ENCODE data around the gene LELP1.

The LELP1 gene

GRCh38 chr1:153178922-153179321, 24.3 kb upstream of the LELP1 start:
- TF ChIP-seq ZBTB7A (IDR thresholded peaks at IDR 0.05; ENCODE audit: low read depth): no peak
- no peak for TF ChIP-seq USF1 (IDR thresholded peaks at IDR 0.05)
- TF ChIP-seq TCF12 (IDR thresholded peaks at IDR 0.05; ENCODE audit: low read depth): no peak
- no peak for TF ChIP-seq TEAD4 (IDR thresholded peaks at IDR 0.05)
- no peak for TF ChIP-seq RAD21 (IDR thresholded peaks at IDR 0.05; ENCODE audit: low read depth)
- TF ChIP-seq CREB1 (IDR thresholded peaks at IDR 0.05; ENCODE audit: low read depth): no peak
- no peak for TF ChIP-seq FOXM1 (IDR thresholded peaks at IDR 0.05; ENCODE audit: borderline replicate concordance, low read depth)
- no peak for TF ChIP-seq REST (IDR thresholded peaks at IDR 0.05; ENCODE audit: low read depth)
- no peak for TF ChIP-seq NFIC (IDR thresholded peaks at IDR 0.05)
- no peak for TF ChIP-seq CEBPB (IDR thresholded peaks at IDR 0.05)
- no peak for TF ChIP-seq EGR1 (IDR thresholded peaks at IDR 0.05)
- no peak for TF ChIP-seq TAF1 (IDR thresholded peaks at IDR 0.05; ENCODE audit: low read depth)
- TF ChIP-seq MAX (IDR thresholded peaks at IDR 0.05): no peak
- TF ChIP-seq YY1 (IDR thresholded peaks at IDR 0.05; ENCODE audit: low read depth): no peak
- TF ChIP-seq EP300 (IDR thresholded peaks at IDR 0.05; ENCODE audit: borderline replicate concordance): no peak

- TF ChIP-seq TAF1 (IDR thresholded peaks at IDR 0.05; ENCODE audit: low read depth) (no peak), TEAD4 (IDR thresholded peaks at IDR 0.05) (no peak), NFIC (IDR thresholded peaks at IDR 0.05) (no peak), MAX (IDR thresholded peaks at IDR 0.05) (no peak), USF1 (IDR thresholded peaks at IDR 0.05) (no peak), FOXM1 (IDR thresholded peaks at IDR 0.05; ENCODE audit: borderline replicate concordance, low read depth) (no peak)
Measured at GRCh38 chr1:153180556-153180955, 22.7 kb upstream of the LELP1 start.

- TF ChIP-seq YY1 (IDR thresholded peaks at IDR 0.05; ENCODE audit: low read depth) (no peak), NFIC (IDR thresholded peaks at IDR 0.05) (no peak), RAD21 (IDR thresholded peaks at IDR 0.05; ENCODE audit: low read depth) (peak; percentile 73), TEAD4 (IDR thresholded peaks at IDR 0.05) (no peak)
Measured at GRCh38 chr1:153190373-153190772, 12.9 kb upstream of the LELP1 start.

- TF ChIP-seq ZBTB7A (IDR thresholded peaks at IDR 0.05; ENCODE audit: low read depth) (no peak), NFIC (IDR thresholded peaks at IDR 0.05) (no peak), USF1 (IDR thresholded peaks at IDR 0.05) (no peak), RAD21 (IDR thresholded peaks at IDR 0.05; ENCODE audit: low read depth) (peak; percentile 93), TCF12 (IDR thresholded peaks at IDR 0.05; ENCODE audit: low read depth) (no peak), REST (IDR thresholded peaks at IDR 0.05; ENCODE audit: low read depth) (no peak), MAX (IDR thresholded peaks at IDR 0.05) (no peak), TAF1 (IDR thresholded peaks at IDR 0.05; ENCODE audit: low read depth) (no peak)
Measured at GRCh38 chr1:153192697-153193096, 10.5 kb upstream of the LELP1 start.

GRCh38 chr1:153194331-153195050, 8.7 kb upstream of the LELP1 start:
- TF ChIP-seq EGR1 (IDR thresholded peaks at IDR 0.05): no peak
- no peak for TF ChIP-seq TCF12 (IDR thresholded peaks at IDR 0.05; ENCODE audit: low read depth)
- TF ChIP-seq NFIC (IDR thresholded peaks at IDR 0.05): no peak
- no peak for TF ChIP-seq EP300 (IDR thresholded peaks at IDR 0.05; ENCODE audit: borderline replicate concordance)
- TF ChIP-seq CEBPB (IDR thresholded peaks at IDR 0.05): no peak
- TF ChIP-seq YY1 (IDR thresholded peaks at IDR 0.05; ENCODE audit: low read depth): no peak
- TF ChIP-seq TEAD4 (IDR thresholded peaks at IDR 0.05): no peak
- TF ChIP-seq MAX (IDR thresholded peaks at IDR 0.05): no peak
- no peak for TF ChIP-seq CREB1 (IDR thresholded peaks at IDR 0.05; ENCODE audit: low read depth)
- TF ChIP-seq ZBTB7A (IDR thresholded peaks at IDR 0.05; ENCODE audit: low read depth): no peak
